DND-41 (cell line): ENCODE data around the gene SH3GL3.

Source experiments
- ATAC-seq: fragments of 200-7000 bp; cut with Tn5 transposase; 3 replicates; pipeline ENCODE4 v1.9.1; 2021; ENCODE audit warnings: low read depth; ENCODE audit not compliant: insufficient read depth
- DNase-seq: peaks from one replicate; pipeline ENCODE4 v3.0.0-alpha.2; 2020
- H2AFZ ChIP-seq: 2 replicates; pipeline ENCODE4 v1.6.0; 2012; ENCODE audit warnings: low read depth, low read length
- H3K27ac ChIP-seq: 2 replicates; pipeline ENCODE4 v1.5.1; 2012; ENCODE audit warnings: low read length, inconsistent platforms
- H3K27me3 ChIP-seq: fragments of 200-600 bp; sonication (generic); 2 replicates; pipeline ENCODE4 v1.6.0; 2012; ENCODE audit warnings: low read length, mild to moderate bottlenecking, inconsistent platforms; ENCODE audit not compliant: insufficient read depth, poor library complexity
- H3K36me3 ChIP-seq: 2 replicates; pipeline ENCODE4 v1.5.1; 2012; ENCODE audit warnings: low read length, inconsistent platforms; ENCODE audit not compliant: insufficient read depth
- H3K4me1 ChIP-seq: 2 replicates; pipeline ENCODE4 v1.5.1; 2012; ENCODE audit warnings: mild to moderate bottlenecking, low read length; ENCODE audit not compliant: insufficient read depth
- H3K4me2 ChIP-seq: 2 replicates; pipeline ENCODE4 v1.6.0; 2012; ENCODE audit warnings: mild to moderate bottlenecking, moderate library complexity, low read length, inconsistent platforms; ENCODE audit not compliant: insufficient read depth
- H3K4me3 ChIP-seq, 2 experiments: fragments of 200-600 bp in 1 of 2; shearing (Covaris generic) in 1 of 2; 2 replicates each; pipeline ENCODE4 v1.5.1; 2012 to 2016; ENCODE audit warnings: inconsistent platforms in 2 of 2, low read length in 2 of 2, mild to moderate bottlenecking in 2 of 2, low read depth in 1 of 2, moderate library complexity in 1 of 2
- H3K79me2 ChIP-seq: 2 replicates; pipeline ENCODE4 v1.6.0; 2012; ENCODE audit warnings: low read length, inconsistent platforms; ENCODE audit not compliant: insufficient read depth
- H3K9ac ChIP-seq: 2 replicates; pipeline ENCODE4 v1.6.0; 2012; ENCODE audit warnings: low read depth, mild to moderate bottlenecking, inconsistent platforms, low read length, moderate library complexity
- H3K9me3 ChIP-seq: 2 replicates; pipeline ENCODE4 v1.5.1; 2012; ENCODE audit warnings: low read length, moderate library complexity, mild to moderate bottlenecking, inconsistent platforms; ENCODE audit not compliant: insufficient read depth, severe bottlenecking
- H4K20me1 ChIP-seq: 2 replicates; pipeline ENCODE4 v1.6.0; 2012; ENCODE audit warnings: low read length; ENCODE audit not compliant: insufficient read depth
- EZH2 ChIP-seq: IDR thresholded peaks from 3 replicates; pipeline ENCODE4 v1.6.1; 2012; ENCODE audit warnings: borderline replicate concordance, low read depth, mild to moderate bottlenecking, moderate library complexity, low read length, inconsistent platforms; ENCODE audit not compliant: severe bottlenecking
- TF ChIP-seq, protein P1 (sequence below): IDR thresholded peaks from 2 replicates; pipeline ENCODE4 v1.5.1; 2012; ENCODE audit warnings: borderline replicate concordance, low read length, moderate library complexity, mild to moderate bottlenecking; ENCODE audit not compliant: poor library complexity, severe bottlenecking; ENCODE audit errors: extremely low read depth

SH3GL3 gene

DNA sequence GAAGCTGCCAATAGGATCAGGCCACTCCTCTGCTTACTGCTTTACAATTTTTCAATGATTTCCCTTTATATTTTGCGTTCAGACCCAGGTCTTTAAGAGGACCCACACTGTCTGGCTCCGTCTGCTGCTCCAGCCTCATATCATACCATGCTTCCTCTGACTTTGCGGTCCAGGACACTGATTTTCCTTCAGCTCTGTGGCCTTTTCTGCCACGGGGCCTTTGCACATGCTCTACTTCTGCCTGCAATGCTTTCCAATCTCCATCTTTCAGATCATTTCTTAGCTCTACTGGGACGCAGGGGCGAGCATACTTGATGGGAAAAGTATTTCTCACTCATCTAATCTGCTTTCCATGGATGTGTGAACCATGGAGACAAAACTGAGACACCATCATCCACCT, 23.0 kb upstream of the SH3GL3 start:
- no peaks in the 10 kb centered on the region for H3K79me2 ChIP-seq

DNA sequence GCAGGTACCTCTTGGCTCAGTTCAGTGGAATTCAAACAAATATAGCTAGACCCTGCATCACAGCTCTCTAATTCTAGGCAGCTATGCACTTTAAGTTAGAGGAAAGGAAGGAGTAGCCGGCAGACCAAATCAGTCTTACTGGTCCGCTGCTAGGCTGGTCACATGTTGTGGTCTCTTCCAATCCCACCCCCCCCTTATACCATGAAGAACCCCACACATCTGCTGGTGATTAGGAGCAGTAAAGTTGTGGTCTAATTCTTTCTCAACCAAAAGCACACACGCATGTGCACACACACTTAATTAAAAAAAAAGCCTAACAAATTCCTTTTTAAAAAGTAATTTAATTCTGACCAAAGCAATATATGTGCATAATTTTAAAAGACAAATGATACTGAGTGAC, 16.7 kb upstream of the SH3GL3 start:
- Histone ChIP-seq H3K27ac (no peak overlapping the region), H3K36me3 (no peaks in the 10 kb centered on the region), H3K9me3 (no peaks in the 10 kb centered on the region), H3K9ac (no peak overlapping the region), H2AFZ (no peak overlapping the region), H3K79me2 (no peaks in the 10 kb centered on the region), H3K4me1 (no peaks in the 10 kb centered on the region), H3K4me3 (no peak overlapping the region), H3K27me3 (peaks cover 6% of the 10 kb centered on the region), H4K20me1 (no peaks in the 10 kb centered on the region), H3K4me2 (no peak overlapping the region)
- no peak for DNase-seq
- no peak for ATAC-seq
- TF ChIP-seq, protein P1, sequence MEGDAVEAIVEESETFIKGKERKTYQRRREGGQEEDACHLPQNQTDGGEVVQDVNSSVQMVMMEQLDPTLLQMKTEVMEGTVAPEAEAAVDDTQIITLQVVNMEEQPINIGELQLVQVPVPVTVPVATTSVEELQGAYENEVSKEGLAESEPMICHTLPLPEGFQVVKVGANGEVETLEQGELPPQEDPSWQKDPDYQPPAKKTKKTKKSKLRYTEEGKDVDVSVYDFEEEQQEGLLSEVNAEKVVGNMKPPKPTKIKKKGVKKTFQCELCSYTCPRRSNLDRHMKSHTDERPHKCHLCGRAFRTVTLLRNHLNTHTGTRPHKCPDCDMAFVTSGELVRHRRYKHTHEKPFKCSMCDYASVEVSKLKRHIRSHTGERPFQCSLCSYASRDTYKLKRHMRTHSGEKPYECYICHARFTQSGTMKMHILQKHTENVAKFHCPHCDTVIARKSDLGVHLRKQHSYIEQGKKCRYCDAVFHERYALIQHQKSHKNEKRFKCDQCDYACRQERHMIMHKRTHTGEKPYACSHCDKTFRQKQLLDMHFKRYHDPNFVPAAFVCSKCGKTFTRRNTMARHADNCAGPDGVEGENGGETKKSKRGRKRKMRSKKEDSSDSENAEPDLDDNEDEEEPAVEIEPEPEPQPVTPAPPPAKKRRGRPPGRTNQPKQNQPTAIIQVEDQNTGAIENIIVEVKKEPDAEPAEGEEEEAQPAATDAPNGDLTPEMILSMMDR: no peak
- TF ChIP-seq EZH2: no peak

More for the DNA sequence above, 23.0 kb upstream of the SH3GL3 start:
- no peaks in the 10 kb centered on the region for H3K9me3 ChIP-seq
- H3K27me3 ChIP-seq: no peaks in the 10 kb centered on the region
- no peak overlapping the region for H3K9ac ChIP-seq
- no peak overlapping the region for H3K27ac ChIP-seq
- H3K4me3 ChIP-seq: no peak overlapping the region
- H3K4me2 ChIP-seq: no peak overlapping the region
- DNase-seq: no peak
- H2AFZ ChIP-seq: no peak overlapping the region
- H3K36me3 ChIP-seq: no peaks in the 10 kb centered on the region
- H4K20me1 ChIP-seq: no peaks in the 10 kb centered on the region
- no peaks in the 10 kb centered on the region for H3K4me1 ChIP-seq
- no peak for TF ChIP-seq EZH2
- TF ChIP-seq, protein P1: no peak
- ATAC-seq: no peak

DNA sequence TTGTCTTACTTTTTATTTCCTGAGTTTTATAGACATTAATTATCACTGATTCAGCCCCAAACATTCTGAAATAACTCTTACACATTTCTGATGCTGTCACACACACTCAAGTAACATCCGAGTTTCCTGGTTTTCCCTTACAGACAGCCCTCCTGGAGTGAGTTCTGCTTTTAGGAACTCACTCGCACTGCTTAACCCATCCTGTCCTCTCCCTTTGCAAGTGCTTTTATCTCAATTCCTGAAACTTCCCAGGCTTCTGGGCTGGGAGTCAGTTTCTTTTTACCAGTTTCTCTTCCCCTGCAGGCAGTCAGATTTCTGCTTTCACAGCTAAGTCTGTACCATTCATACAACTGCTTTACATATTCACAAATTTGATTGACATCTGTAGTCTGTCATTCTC, 15.6 kb upstream of the SH3GL3 start:
- Histone ChIP-seq H3K9ac (no peak overlapping the region), H2AFZ (no peak overlapping the region), H3K4me3 (no peak overlapping the region), H3K4me1 (no peaks in the 10 kb centered on the region), H3K36me3 (no peaks in the 10 kb centered on the region), H3K27me3 (peaks cover 6% of the 10 kb centered on the region), H3K4me2 (no peak overlapping the region), H3K27ac (no peak overlapping the region), H3K9me3 (no peaks in the 10 kb centered on the region), H3K79me2 (no peaks in the 10 kb centered on the region), H4K20me1 (no peaks in the 10 kb centered on the region)
- no peak for ATAC-seq
- DNase-seq: no peak
- TF ChIP-seq EZH2: no peak
- TF ChIP-seq, protein P1: no peak

DNA sequence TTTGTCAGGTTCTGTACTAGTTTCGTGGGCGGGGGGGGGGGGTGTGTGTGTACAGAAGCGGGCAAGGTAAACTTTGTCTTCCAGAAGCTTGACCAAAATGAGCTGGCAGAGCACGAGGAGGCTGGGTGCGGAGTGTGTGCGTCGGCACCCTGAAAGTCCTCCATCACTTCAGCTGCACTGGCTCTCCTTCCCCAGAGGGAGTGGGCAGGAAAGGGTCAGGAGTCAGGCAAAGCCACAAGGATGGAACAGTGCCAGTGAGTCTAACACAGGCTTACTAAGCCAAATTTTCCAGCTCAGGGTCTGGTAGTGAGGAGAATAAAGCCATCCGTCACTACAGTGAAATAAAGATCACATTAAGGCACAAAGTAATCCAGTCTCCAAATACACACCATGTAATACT, 11.9 kb upstream of the SH3GL3 start:
- no peak overlapping the region for H2AFZ ChIP-seq
- no peak overlapping the region for H3K4me2 ChIP-seq
- H3K9ac ChIP-seq: no peak overlapping the region
- no peak overlapping the region for H3K27ac ChIP-seq
- H3K9me3 ChIP-seq: no peaks in the 10 kb centered on the region
- ATAC-seq: no peak
- TF ChIP-seq, protein P1: no peak
- no peak for TF ChIP-seq EZH2
- no peaks in the 10 kb centered on the region for H4K20me1 ChIP-seq
- H3K36me3 ChIP-seq: no peaks in the 10 kb centered on the region
- DNase-seq: no peak
- no peaks in the 10 kb centered on the region for H3K4me1 ChIP-seq
- no peaks in the 10 kb centered on the region for H3K79me2 ChIP-seq
- no peak overlapping the region for H3K4me3 ChIP-seq
- H3K27me3 ChIP-seq: peaks cover 6% of the 10 kb centered on the region
